ENCODE data around the gene CABP7. TPM values are rescaled to one million over a fixed set of nuclear protein-coding genes. Genes with fewer than 3 reads are reported as not detected.

Gene CABP7
- total and polyA plus RNA-seq, 2 donors (not counting 3 experiments of a cell fraction or from before 2014, with no cell fraction given): not detected

GRCh38 chr22:29767171-29768051 is 47.6 kb downstream of the CABP7 start, which contains the start of gene UQCR10:
TSS of gene UQCR10 (plus strand) at chr22:29767369. CDS start at chr22:29767399, 30 bp downstream.
- ChIA-PET CTCF (interaction anchor here (0.7 to 1.8 kb wide), 5 partner anchors 8 to 321 kb away, joined by 3 to 10 read pairs (median 5); no protein-coding TSS in a partner anchor), POLR2A (interaction anchor here (0.8 to 1.0 kb wide), 2 partner anchors 9 to 45 kb away, joined by 3 read pairs; no protein-coding TSS in a partner anchor)
- dilution Hi-C loops (cut with MboI; ENCODE audit: extremely low pct_ligation_motif_present, low sequenced_read_pairs): no loop called here
- Histone ChIP-seq H3K79me2 (ENCODE audit: control insufficient read depth, insufficient read depth, low read length) (peaks cover 15% of the 10 kb centered on the region), H2AFZ (ENCODE audit: low read depth, low read length) (peak within 1 kb of the TSS; percentile 74), H4K20me1 (replicated peaks; ENCODE audit: control insufficient read depth, extremely low read depth, insufficient read depth, low read length) (no peaks in the 10 kb centered on the region), H3K9me3 (replicated peaks; ENCODE audit: control insufficient read depth, insufficient read depth, low read length) (no peaks in the 10 kb centered on the region), H3K4me2 (ENCODE audit: insufficient read depth, low read length) (peak within 1 kb of the TSS; percentile 88), H3K36me3 (ENCODE audit: control insufficient read depth in 2 of 2, extremely low read depth in 1 of 2, insufficient read depth in 2 of 2, low read length in 2 of 2) (peaks cover 0 to 4% of the 10 kb centered on the region in 2 experiments), H3K27me3 (ENCODE audit: control insufficient read depth in 2 of 2, insufficient read depth in 2 of 2, low read length in 2 of 2) (no peaks in the 10 kb centered on the region), H3K4me3 (replicated peaks in 1 of 3; ENCODE audit: insufficient read depth in 1 of 3, low read depth in 1 of 3, low read length in 3 of 3) (peak within 1 kb of the TSS; percentile 44 to 98 (median 81)), H3K4me1 (ENCODE audit: control insufficient read depth, extremely low read depth, insufficient read depth, low read length) (peaks cover 12% of the 10 kb centered on the region), H3K9ac (replicated peaks; ENCODE audit: extremely low read depth, insufficient read depth, low read length) (peak within 1 kb of the TSS; percentile 78), H3K27ac (ENCODE audit: insufficient read depth, low read depth, low read length) (peak within 1 kb of the TSS; percentile 67), H3K9me1 (replicated peaks; ENCODE audit: control insufficient read depth, extremely low read depth, insufficient read depth, low read length) (no peaks in the 10 kb centered on the region)
- BruUV-seq (replicated peaks): TSS peak; percentile 66
- intact Hi-C loops (cut with micrococcal nuclease): loop anchor here (1.0 to 2.0 kb wide), 3 partner anchors 115 to 429 kb away; partner anchors contain the start of gene MTMR3
- DNase-seq (ENCODE audit: low read depth, low spot score) (peak; percentile 93), FAIRE-seq (no peak)
- TF ChIP-seq EZH2 (IDR thresholded peaks at IDR 0.05; ENCODE audit: borderline replicate concordance, low read depth, low read length, severe bottlenecking): no peak
- TF ChIP-seq POLR2A (IDR thresholded peaks at IDR 0.05; ENCODE audit: low read depth, low read length): peak; percentile 89
- no peak for TF ChIP-seq JUN (IDR thresholded peaks at IDR 0.05; ENCODE audit: borderline replicate concordance, insufficient read depth, insufficient read length, low read depth)
- no peak for TF ChIP-seq FOS (IDR thresholded peaks at IDR 0.05; ENCODE audit: borderline replicate concordance, insufficient read depth, low read length)
- TF ChIP-seq GATA2 (IDR thresholded peaks at IDR 0.05; ENCODE audit: insufficient read depth, insufficient read length, low read depth, low read length): no peak
- no peak for TF ChIP-seq MYC (IDR thresholded peaks at IDR 0.05; ENCODE audit: low read depth, low read length)
- TF ChIP-seq, protein P1, sequence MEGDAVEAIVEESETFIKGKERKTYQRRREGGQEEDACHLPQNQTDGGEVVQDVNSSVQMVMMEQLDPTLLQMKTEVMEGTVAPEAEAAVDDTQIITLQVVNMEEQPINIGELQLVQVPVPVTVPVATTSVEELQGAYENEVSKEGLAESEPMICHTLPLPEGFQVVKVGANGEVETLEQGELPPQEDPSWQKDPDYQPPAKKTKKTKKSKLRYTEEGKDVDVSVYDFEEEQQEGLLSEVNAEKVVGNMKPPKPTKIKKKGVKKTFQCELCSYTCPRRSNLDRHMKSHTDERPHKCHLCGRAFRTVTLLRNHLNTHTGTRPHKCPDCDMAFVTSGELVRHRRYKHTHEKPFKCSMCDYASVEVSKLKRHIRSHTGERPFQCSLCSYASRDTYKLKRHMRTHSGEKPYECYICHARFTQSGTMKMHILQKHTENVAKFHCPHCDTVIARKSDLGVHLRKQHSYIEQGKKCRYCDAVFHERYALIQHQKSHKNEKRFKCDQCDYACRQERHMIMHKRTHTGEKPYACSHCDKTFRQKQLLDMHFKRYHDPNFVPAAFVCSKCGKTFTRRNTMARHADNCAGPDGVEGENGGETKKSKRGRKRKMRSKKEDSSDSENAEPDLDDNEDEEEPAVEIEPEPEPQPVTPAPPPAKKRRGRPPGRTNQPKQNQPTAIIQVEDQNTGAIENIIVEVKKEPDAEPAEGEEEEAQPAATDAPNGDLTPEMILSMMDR (IDR thresholded peaks at IDR 0.05; ENCODE audit: extremely low read depth in 1 of 2, insufficient read depth in 1 of 2, low read depth in 1 of 2, low read length in 2 of 2): no peak
- peak; percentile 67 for TF ChIP-seq POLR2AphosphoS5 (IDR thresholded peaks at IDR 0.05; ENCODE audit: insufficient read depth, low read depth, low read length)

Data from endothelial cell of umbilical vein (primary cell).